ENCODE results near the gene APOL5.

Gene APOL5

GRCh38 chr22:35721960-35722359, 4.3 kb downstream of the APOL5 start:
- H3K4me3 ChIP-seq (ENCODE audit: low read depth, low read length): no peak overlapping the region
- TF ChIP-seq MAX (IDR thresholded peaks at IDR 0.05; ENCODE audit: low read depth, low read length): no peak
- no peak for TF ChIP-seq POLR2A (IDR thresholded peaks at IDR 0.05; ENCODE audit: extremely low read depth, insufficient read length)
- TF ChIP-seq MYC (IDR thresholded peaks at IDR 0.05; ENCODE audit: low read depth, low read length): no peak
- no peak for TF ChIP-seq CTCF (IDR thresholded peaks at IDR 0.05; ENCODE audit: low read depth, low read length)
- DNase-seq (ENCODE audit: low read depth): no peak

- no peak for DNase-seq (ENCODE audit: low read depth)
- no peak overlapping the region for H3K4me3 ChIP-seq (ENCODE audit: low read depth, low read length)
- TF ChIP-seq MYC (IDR thresholded peaks at IDR 0.05; ENCODE audit: low read depth, low read length) (no peak), CTCF (IDR thresholded peaks at IDR 0.05; ENCODE audit: low read depth, low read length) (no peak), POLR2A (IDR thresholded peaks at IDR 0.05; ENCODE audit: extremely low read depth, insufficient read length) (no peak), MAX (IDR thresholded peaks at IDR 0.05; ENCODE audit: low read depth, low read length) (no peak)
These were observed 7.8 kb downstream of the APOL5 start for GRCh38 chr22:35725521-35725920.

DNA sequence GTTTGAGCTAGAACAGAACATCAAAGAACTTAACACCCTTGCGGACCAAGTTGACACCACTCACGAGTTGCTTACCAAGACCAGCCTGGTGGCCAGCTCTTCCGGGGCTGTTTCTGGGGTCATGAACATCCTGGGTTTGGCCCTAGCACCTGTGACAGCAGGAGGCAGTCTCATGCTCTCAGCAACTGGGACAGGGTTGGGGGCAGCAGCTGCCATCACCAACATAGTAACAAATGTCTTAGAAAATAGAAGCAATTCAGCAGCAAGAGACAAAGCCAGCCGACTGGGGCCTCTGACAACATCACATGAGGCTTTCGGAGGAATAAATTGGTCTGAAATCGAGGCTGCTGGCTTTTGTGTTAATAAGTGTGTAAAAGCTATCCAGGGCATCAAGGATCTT, 8.7 kb downstream of the APOL5 start:
- DNase-seq (ENCODE audit: low read depth): no peak
- no peak for TF ChIP-seq MYC (IDR thresholded peaks at IDR 0.05; ENCODE audit: low read depth, low read length)
- TF ChIP-seq MAX (IDR thresholded peaks at IDR 0.05; ENCODE audit: low read depth, low read length): no peak
- TF ChIP-seq POLR2A (IDR thresholded peaks at IDR 0.05; ENCODE audit: extremely low read depth, insufficient read length): no peak
- TF ChIP-seq CTCF (IDR thresholded peaks at IDR 0.05; ENCODE audit: low read depth, low read length): no peak
- no peak overlapping the region for H3K4me3 ChIP-seq (ENCODE audit: low read depth, low read length)

- H3K4me3 ChIP-seq (ENCODE audit: low read depth, low read length): no peak overlapping the region
- DNase-seq (ENCODE audit: low read depth): no peak
- TF ChIP-seq CTCF (IDR thresholded peaks at IDR 0.05; ENCODE audit: low read depth, low read length): no peak
- no peak for TF ChIP-seq MAX (IDR thresholded peaks at IDR 0.05; ENCODE audit: low read depth, low read length)
- no peak for TF ChIP-seq MYC (IDR thresholded peaks at IDR 0.05; ENCODE audit: low read depth, low read length)
- TF ChIP-seq POLR2A (IDR thresholded peaks at IDR 0.05; ENCODE audit: extremely low read depth, insufficient read length): no peak
These were observed 9.3 kb downstream of the APOL5 start for GRCh38 chr22:35726933-35727332.

- TF ChIP-seq CTCF (IDR thresholded peaks at IDR 0.05; ENCODE audit: low read depth, low read length) (no peak), MAX (IDR thresholded peaks at IDR 0.05; ENCODE audit: low read depth, low read length) (no peak), MYC (IDR thresholded peaks at IDR 0.05; ENCODE audit: low read depth, low read length) (no peak), POLR2A (IDR thresholded peaks at IDR 0.05; ENCODE audit: extremely low read depth, insufficient read length) (no peak)
These were observed 9.8 kb downstream of the APOL5 start for GRCh38 chr22:35727436-35727835.

More at GRCh38 chr22:35727436-35727835, 9.8 kb downstream of the APOL5 start:
- H3K4me3 ChIP-seq (ENCODE audit: low read depth, low read length): no peak overlapping the region
- peak; percentile 15 for DNase-seq (ENCODE audit: low read depth)

All from NB4 (cell line).